Naive thymus-derived CD8-positive, alpha-beta T cell (primary cell): Measurements from ENCODE around the gene ASCC2. TPM values are rescaled to one million over a fixed set of nuclear protein-coding genes. Genes with fewer than 3 reads are reported as not detected.
A peak's percentile ranks its signal among the peaks of the same experiment; 100 is the strongest.

Source experiments
- ATAC-seq, 2 donors: fragments of 150-1000 bp; cut with Tn5 transposase in 1 of 2; sonication (Bioruptor Pico), chemical (Tn5 transposase) in 1 of 2; 1 replicate in 1 of 2; 2 replicates in 1 of 2; pipeline ENCODE4 v1.10.0; 2021; ENCODE audit warnings: mild to moderate bottlenecking in 2 of 2, moderate library complexity in 2 of 2
- POLR2A ChIA-PET: fragments of 350-600 bp; sonication (Branson Sonifier 250); formaldehyde crosslinking; loops from one replicate; lab custom pipeline; 2021; ENCODE audit warnings: antibody characterized with exemption; lab: Charles Lee
- DNase-seq, 10 donors: peaks; one replicate each; pipeline versions ENCODE4 v3.0.0 to v3.0.0-alpha.2; 2020 to 2022
- H3K27ac Mint-ChIP-seq, 10 donors: one replicate each; pipeline ENCODE4 v1.8.0; 2020 to 2022; ENCODE audit warnings: mild to moderate bottlenecking in 10 of 10, mixed read lengths in 10 of 10, moderate library complexity in 4 of 10, inconsistent platforms in 1 of 10
- H3K27me3 Mint-ChIP-seq, 5 donors: one replicate each; pipeline ENCODE4 v1.8.0; 2021 to 2022; ENCODE audit warnings: mixed read lengths in 5 of 5
- H3K36me3 Mint-ChIP-seq, 3 donors: one replicate each; pipeline ENCODE4 v1.8.0; 2020 to 2022; ENCODE audit warnings: mixed read lengths in 3 of 3, mild to moderate bottlenecking in 2 of 3, inconsistent platforms in 1 of 3
- H3K4me1 Mint-ChIP-seq, 4 donors: one replicate each; pipeline ENCODE4 v1.8.0; 2021 to 2022; ENCODE audit warnings: mixed read lengths in 4 of 4
- H3K4me3 Mint-ChIP-seq, 10 donors: one replicate each; pipeline ENCODE4 v1.8.0; 2020 to 2022; ENCODE audit warnings: mild to moderate bottlenecking in 10 of 10, mixed read lengths in 10 of 10, moderate library complexity in 6 of 10, inconsistent platforms in 1 of 10
- H3K9me3 Mint-ChIP-seq, 9 donors: one replicate each; pipeline ENCODE4 v1.8.0; 2020 to 2022; ENCODE audit warnings: mixed read lengths in 9 of 9, mild to moderate bottlenecking in 3 of 9, inconsistent platforms in 1 of 9, moderate library complexity in 1 of 9
- polyA plus RNA-seq, 3 donors: library from polyadenylated mRNA; unstranded; fragments of 300-500 nt; fragmentation: Illumina TruSeq; gene quantifications; one replicate each; pipeline ENCODE4 v1.2.3, GENCODE V29; 2021
- total RNA-seq, 8 experiments: library from RNA in 2 of 8; stranded (reverse) in 2 of 8; gene quantifications; one replicate each; pipeline ENCODE4 v1.2.3 and lab custom pipeline; 2021 to 2026

Gene ASCC2
- total and polyA plus RNA-seq, 5 experiments from 2014 or later, result 41.2 to 87.7 (median 72.7) TPM

DNA sequence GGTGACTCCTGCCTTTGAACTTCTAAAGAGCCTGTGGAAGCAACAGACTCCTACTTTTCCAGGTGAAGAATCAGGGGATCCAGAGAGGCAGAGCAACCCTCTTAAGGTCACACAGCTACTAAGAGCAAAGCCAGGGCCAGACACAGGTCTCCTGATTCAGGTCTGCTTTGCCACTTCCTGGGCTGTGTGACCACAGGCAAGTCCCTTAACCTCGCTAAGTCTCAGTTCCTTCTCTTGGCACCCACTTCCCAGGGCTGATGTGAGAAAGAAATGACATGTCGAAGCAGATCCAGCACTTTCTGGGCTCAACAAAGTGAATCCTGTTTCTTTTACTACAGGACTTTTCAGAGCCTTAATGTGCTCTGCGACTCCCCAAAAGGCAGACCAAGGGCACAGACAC lies 40.7 kb downstream of the ASCC2 start:
- DNase-seq (no peak), ATAC-seq (no peak)
- POLR2A ChIA-PET, result no interaction called here
- no peak overlapping the region for H3K4me3 Mint-ChIP-seq
- no peaks in the 10 kb centered on the region for H3K9me3 Mint-ChIP-seq
- H3K27ac Mint-ChIP-seq, result peak overlapping the region in 1 of 10 donors; percentile 43
- H3K4me1 Mint-ChIP-seq, result peaks cover 0 to 9% (median 0%) of the 10 kb centered on the region in 4 donors
- no peaks in the 10 kb centered on the region for H3K27me3 Mint-ChIP-seq
- peaks cover 0 to 85% (median 13%) of the 10 kb centered on the region in 3 donors for H3K36me3 Mint-ChIP-seq

DNA sequence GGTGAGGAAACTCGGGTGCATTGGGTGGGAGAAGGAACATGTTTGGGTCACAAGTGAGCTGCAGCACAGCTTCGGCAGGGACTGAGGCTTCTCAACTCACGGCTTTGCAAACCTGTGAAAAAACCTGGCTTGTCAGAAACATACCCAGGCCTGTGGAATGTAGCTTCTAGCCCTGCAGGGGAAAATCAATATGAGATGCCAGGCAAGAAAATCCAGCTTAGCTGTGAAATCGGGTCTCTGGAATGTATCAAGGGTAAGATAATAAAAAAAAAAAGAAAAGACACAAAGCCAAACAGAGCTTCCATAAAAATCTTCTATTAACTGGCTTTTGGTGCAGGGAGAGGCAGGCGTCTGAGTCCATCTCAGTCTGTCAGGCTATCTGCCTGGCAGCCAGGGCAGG lies 42.4 kb downstream of the ASCC2 start:
- no peak overlapping the region for H3K4me3 Mint-ChIP-seq
- no peak for DNase-seq
- ATAC-seq, result no peak
- H3K27me3 Mint-ChIP-seq, result no peaks in the 10 kb centered on the region
- peaks cover 0 to 9% (median 0%) of the 10 kb centered on the region in 4 donors for H3K4me1 Mint-ChIP-seq
- no peak overlapping the region for H3K27ac Mint-ChIP-seq
- H3K9me3 Mint-ChIP-seq, result no peaks in the 10 kb centered on the region
- H3K36me3 Mint-ChIP-seq, result peaks cover 0 to 86% (median 10%) of the 10 kb centered on the region in 3 donors
- POLR2A ChIA-PET, result no interaction called here

DNA sequence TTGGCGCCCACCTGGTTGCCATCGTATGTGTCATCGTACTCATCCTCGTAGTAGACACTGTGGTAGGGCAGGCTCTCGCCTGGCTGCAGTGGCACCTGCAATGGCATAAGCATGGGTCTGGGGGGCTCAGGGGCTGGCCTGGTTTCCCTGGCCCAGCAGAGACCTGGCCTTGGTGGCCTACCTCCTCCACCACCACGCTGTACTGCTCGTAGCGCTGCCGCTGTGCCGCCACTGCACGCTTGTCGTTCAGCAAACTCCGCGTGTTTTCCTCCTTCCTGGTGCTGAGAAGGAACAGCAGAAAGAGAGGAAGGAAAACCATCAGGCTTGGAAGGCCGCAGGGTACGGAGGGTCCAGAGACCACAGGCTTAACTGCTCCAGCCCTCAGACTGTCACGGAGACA lies 44.7 kb downstream of the ASCC2 start:
- DNase-seq (no peak), ATAC-seq (no peak)
- no peak overlapping the region for H3K4me3 Mint-ChIP-seq
- H3K9me3 Mint-ChIP-seq, result no peaks in the 10 kb centered on the region
- peaks cover 0 to 90% (median 18%) of the 10 kb centered on the region in 3 donors for H3K36me3 Mint-ChIP-seq
- no peak overlapping the region for H3K27ac Mint-ChIP-seq
- H3K27me3 Mint-ChIP-seq, result no peaks in the 10 kb centered on the region
- POLR2A ChIA-PET, result no interaction called here
- H3K4me1 Mint-ChIP-seq, result peaks cover 0 to 3% (median 0%) of the 10 kb centered on the region in 4 donors

DNA sequence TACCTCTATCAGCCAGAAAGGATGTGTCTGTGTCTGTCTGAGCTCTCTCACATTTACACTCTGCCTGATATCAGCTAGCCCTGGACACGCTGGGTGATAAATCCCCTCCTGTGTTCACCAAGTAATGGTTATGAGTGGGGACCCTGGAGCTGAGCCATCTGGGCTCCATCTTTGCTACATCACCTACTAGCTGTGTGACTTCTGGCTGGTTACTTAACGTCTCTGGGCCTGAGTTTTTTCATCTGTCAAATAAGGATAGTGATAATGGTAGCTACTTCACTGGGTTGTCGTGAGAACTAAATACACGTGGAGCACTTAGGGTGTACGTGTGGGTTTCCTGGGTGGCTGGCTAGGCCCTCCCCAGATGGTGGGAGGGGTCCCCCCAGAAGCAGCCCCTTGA lies 48.0 kb downstream of the ASCC2 start:
- ATAC-seq, result no peak
- H3K4me3 Mint-ChIP-seq, result no peak overlapping the region
- no peaks in the 10 kb centered on the region for H3K9me3 Mint-ChIP-seq
- peaks cover 0 to 2% (median 0%) of the 10 kb centered on the region in 4 donors for H3K4me1 Mint-ChIP-seq
- POLR2A ChIA-PET, result interaction anchor here (0.5 kb wide), 1 partner anchor 33 kb away, joined by 3 read pairs; no protein-coding TSS in a partner anchor
- DNase-seq, result no peak
- peak overlapping the region in 1 of 10 donors; percentile 45 for H3K27ac Mint-ChIP-seq
- H3K27me3 Mint-ChIP-seq, result no peaks in the 10 kb centered on the region
- H3K36me3 Mint-ChIP-seq, result peaks cover 0 to 71% (median 11%) of the 10 kb centered on the region in 3 donors

DNA sequence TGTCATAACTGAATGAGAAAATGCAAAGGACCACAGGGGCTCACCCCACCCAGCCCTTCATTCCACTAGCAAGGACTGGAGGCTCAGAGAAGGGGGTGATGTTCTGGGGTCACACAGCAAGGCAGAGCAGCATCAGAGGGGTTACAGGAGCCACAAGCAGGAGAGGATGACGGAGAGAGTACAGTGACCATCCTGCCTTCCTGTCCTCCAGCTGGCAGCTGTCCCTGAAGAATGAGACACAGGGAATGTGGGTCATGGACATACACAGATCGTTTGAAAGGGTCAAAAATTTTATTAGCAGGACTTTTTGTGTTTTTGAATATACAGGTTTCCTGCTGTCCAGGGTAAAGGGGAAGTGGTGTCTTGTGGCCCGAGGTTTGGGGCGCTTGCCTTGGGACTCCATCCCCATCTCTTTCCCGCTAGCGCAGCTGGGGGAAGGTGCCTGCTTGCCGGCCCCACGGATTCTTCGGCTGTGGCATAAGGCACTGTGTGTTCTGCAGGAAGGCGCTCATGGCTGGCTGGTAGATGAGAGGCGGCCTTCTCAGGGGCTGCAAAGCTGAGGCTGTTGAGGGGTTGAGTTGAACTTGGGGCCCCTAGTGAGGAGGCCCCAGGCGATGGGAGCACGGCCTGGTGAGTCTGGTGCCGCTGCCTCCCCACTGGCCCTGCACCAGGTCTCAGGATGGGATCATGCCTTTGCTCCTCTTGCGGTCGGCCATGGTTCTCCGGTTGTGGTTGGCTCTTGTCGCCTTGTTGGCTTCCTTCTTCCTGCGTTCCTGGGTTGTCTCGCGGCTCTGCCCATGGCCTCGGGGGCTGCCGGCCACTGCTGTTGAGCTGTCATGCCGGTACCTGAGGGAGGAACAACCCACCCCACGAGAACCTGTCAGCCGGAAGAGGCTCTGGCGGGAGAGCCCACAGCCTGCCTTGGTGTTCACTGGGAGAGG lies 49.5 kb downstream of the ASCC2 start:
- POLR2A ChIA-PET, result no interaction called here
- Mint-ChIP-seq H3K27me3 (no peaks in the 10 kb centered on the region), H3K4me3 (no peak overlapping the region), H3K4me1 (peaks cover 0 to 2% (median 0%) of the 10 kb centered on the region in 4 donors), H3K36me3 (peaks cover 0 to 62% (median 11%) of the 10 kb centered on the region in 3 donors), H3K27ac (peak overlapping the region in 4 of 10 donors; percentile 14 to 72 (median 52)), H3K9me3 (no peaks in the 10 kb centered on the region)
- no peak for ATAC-seq
- no peak for DNase-seq

DNA sequence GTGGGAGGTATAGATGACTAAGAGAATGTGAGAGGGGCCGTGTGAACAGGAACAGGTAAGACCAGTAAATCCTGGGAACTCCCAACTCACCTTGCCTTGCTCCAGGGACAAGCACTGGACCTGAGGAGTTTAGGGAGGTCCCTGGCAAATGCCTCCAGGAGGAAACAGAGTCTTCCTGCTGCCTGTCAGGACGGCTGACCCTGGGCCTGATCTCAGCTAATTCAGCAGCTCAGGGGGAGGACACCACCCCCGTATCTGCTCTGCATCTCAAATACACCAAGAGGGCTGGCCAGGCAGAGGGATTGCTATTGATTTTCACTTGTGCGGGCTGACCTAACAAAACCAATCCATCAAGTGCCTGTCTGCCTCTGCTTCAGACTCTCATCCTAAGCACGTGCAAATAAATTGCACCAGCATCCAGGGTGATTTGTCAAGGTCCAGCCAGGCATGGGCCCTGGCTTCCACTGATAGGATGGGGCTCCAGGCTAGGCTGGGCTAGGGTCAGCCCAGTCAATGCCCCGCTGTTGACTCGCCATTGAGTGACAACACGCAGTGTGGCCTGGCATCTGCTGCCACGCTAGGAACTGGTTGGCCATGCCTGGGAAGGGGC lies 50.6 kb downstream of the ASCC2 start:
- Mint-ChIP-seq H3K36me3 (peaks cover 0 to 51% (median 11%) of the 10 kb centered on the region in 3 donors), H3K9me3 (no peaks in the 10 kb centered on the region), H3K27me3 (no peaks in the 10 kb centered on the region), H3K27ac (peak overlapping the region in 1 of 10 donors; percentile 14), H3K4me1 (peaks cover 0 to 2% (median 0%) of the 10 kb centered on the region in 4 donors), H3K4me3 (no peak overlapping the region)
- POLR2A ChIA-PET, result no interaction called here
- DNase-seq (peak in 1 of 10 donors; percentile 22), ATAC-seq (no peak)

DNA sequence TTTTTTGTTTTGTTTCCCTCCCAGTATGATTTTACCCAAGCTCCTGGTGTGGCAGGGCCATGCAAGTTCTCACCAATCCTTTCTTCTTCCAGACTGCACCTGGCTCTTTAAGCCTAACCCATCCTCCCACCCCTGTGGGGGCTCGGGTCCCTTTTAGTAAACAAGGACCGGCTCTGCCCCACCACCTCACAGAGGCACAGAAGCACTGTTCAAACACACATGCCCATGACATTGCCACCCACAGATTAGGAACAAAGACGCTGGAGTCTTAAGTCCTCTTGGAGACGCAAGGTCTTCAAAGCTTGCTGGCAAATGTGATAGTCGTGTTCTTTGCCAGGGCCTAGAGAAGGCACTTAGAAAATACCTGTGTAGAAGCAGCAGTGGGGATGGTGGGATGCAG lies 52.0 kb downstream of the ASCC2 start:
- ATAC-seq, result no peak
- H3K27ac Mint-ChIP-seq, result peak overlapping the region in 2 of 10 donors; percentile 37 to 68
- H3K9me3 Mint-ChIP-seq, result no peaks in the 10 kb centered on the region
- peaks cover 0 to 2% (median 0%) of the 10 kb centered on the region in 5 donors for H3K27me3 Mint-ChIP-seq
- DNase-seq, result no peak
- POLR2A ChIA-PET, result interaction anchor here (0.5 to 0.8 kb wide), 3 partner anchors 11 to 166 kb away, joined by 3 to 8 read pairs (median 3); no protein-coding TSS in a partner anchor
- H3K4me3 Mint-ChIP-seq, result no peak overlapping the region
- H3K4me1 Mint-ChIP-seq, result peaks cover 0 to 2% (median 0%) of the 10 kb centered on the region in 4 donors
- H3K36me3 Mint-ChIP-seq, result peaks cover 0 to 36% (median 11%) of the 10 kb centered on the region in 3 donors

DNA sequence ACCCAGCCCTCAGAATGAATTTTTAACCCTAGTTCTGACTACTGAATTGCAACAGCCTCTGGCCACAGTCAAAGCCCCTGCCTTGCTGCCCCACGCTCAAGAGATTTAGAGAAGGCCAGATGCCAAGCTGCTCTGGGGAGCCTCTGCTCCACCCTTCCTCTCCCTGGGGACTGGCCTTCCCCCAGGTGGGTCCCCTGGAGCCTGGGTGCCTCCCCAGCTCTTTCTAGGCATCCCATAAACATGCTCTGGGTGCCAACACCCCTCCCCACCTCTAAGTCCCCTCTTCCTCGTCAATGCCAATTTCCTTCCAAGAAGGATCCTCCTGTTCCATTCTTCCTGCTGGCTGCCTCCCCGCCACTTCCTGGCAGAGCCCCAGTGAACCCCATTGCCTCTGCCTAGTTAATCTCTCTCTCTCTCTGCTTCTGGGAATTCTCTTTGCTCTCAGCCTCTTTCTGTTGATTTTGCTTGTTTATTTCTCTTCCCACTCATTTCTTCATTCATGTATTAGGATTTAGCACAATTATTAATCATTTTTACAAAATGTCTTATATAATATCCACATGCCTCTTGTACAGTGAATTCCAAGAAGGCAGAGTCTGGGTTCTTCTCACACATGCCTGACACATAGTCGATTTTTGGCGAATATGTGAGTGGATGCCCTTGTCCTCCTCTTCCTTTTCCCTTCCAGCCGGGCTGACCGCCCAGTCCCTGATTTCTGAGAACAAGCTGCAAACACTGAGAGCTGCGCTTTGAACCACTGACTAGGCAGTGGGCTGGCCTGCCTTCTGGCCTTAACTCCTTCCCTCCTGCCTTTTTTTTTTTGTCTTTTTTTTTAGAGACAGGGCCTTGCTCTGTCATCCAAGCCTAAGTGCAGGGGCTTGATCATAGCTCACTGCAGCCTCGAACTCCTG lies 53.4 kb downstream of the ASCC2 start:
- Mint-ChIP-seq H3K36me3 (peaks cover 0 to 23% (median 6%) of the 10 kb centered on the region in 3 donors), H3K9me3 (no peaks in the 10 kb centered on the region), H3K4me1 (peaks cover 0 to 2% (median 0%) of the 10 kb centered on the region in 4 donors), H3K27me3 (peaks cover 0 to 4% (median 0%) of the 10 kb centered on the region in 5 donors), H3K27ac (peak overlapping the region in 1 of 10 donors; percentile 1), H3K4me3 (no peak overlapping the region)
- ATAC-seq (no peak), DNase-seq (no peak)
- POLR2A ChIA-PET, result no interaction called here

DNA sequence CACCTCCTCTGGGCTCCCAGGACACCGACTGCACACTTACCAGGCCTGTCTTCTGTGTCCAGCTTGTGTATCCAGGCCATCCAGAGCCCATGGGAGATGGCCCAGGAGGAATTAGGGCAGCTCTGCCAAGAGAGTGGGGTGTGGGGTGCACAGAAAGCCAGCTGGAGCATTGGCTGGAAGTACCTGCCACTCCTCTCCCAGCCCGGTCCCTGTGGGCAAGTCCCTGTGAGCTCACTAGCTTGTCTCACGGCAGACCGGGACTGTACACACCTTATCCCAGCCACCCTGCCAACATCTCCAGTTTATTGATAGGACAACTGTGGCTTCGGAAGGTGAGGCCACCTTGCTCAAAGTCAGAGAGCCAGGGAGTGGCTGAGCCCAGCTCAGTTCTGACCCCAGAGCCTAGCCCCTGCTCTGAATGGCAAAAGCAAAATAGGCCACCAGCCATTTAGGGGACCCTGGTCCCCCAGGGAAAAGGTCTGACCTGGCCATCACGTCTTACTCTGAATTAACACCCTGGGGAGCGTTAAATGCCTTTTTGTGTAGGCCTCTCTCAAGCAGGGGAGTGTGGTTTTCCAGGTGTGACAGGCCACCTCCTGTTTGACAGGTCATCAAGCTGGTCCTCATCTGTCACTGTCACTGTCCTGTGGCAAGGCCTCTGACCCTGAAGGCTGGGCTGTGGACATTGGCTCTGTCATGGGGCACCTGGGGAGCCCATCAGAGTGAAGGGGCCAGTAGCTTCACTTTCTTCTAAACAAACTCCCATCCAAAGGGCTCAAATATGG lies 55.8 kb downstream of the ASCC2 start:
- ATAC-seq, result no peak
- H3K4me3 Mint-ChIP-seq, result no peak overlapping the region
- POLR2A ChIA-PET, result no interaction called here
- no peak for DNase-seq
- H3K9me3 Mint-ChIP-seq, result no peaks in the 10 kb centered on the region
- H3K4me1 Mint-ChIP-seq, result peaks cover 0 to 2% (median 0%) of the 10 kb centered on the region in 4 donors
- H3K27me3 Mint-ChIP-seq, result peaks cover 0 to 4% (median 0%) of the 10 kb centered on the region in 5 donors
- peak overlapping the region in 1 of 10 donors; percentile 53 for H3K27ac Mint-ChIP-seq
- H3K36me3 Mint-ChIP-seq, result peaks cover 0 to 3% (median 0%) of the 10 kb centered on the region in 3 donors

DNA sequence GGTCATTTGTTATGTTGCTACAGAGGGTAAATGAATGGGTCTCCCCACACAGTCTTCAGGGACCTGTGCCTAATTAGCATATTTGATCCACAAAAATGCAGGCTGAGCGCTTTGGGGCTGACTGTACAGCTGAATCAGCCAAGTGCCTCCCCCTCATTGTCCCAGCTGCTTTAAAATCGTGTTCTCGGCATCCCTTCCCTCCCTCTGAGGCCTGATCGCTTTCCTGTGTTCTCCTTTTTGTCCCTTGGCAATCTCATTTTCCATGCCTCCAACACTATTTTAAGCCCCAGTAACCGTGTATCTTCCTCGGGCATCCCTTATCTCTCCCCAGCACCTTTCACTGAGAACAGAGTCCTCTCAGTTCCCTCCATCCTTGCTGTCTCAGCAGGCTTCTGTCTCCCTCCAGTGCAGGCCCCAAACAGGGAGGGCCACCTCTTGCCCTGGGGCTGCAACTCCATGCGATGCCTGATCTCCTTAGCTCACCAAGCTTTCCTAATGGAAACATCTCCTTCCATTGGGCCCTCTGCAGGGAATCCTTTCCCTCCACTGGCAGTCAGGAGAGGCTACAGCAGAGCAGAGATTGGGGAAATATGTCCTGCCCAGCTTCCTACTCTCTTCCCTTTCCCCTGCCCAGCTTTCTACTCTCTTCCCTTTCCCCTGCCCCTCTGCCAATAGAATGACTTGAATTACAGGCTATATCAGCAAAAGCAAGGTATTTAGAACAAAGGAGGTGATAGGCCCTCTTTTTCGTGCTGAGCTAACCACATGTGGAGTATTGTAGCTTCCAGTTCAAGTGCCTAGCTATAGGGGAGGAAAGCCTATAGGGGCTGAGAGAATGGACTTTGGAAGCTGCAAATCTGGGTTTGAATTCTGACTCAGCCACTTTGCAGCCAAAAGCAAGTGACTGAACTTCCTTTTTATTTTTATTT lies 57.1 kb downstream of the ASCC2 start:
- ATAC-seq (no peak), DNase-seq (peak in 1 of 10 donors; percentile 43)
- POLR2A ChIA-PET, result no interaction called here
- H3K36me3 Mint-ChIP-seq, result no peaks in the 10 kb centered on the region
- H3K9me3 Mint-ChIP-seq, result no peaks in the 10 kb centered on the region
- no peak overlapping the region for H3K4me3 Mint-ChIP-seq
- peaks cover 0 to 2% (median 0%) of the 10 kb centered on the region in 4 donors for H3K4me1 Mint-ChIP-seq
- H3K27ac Mint-ChIP-seq, result peak overlapping the region in 1 of 10 donors; percentile 67
- peaks cover 0 to 4% (median 0%) of the 10 kb centered on the region in 5 donors for H3K27me3 Mint-ChIP-seq

DNA sequence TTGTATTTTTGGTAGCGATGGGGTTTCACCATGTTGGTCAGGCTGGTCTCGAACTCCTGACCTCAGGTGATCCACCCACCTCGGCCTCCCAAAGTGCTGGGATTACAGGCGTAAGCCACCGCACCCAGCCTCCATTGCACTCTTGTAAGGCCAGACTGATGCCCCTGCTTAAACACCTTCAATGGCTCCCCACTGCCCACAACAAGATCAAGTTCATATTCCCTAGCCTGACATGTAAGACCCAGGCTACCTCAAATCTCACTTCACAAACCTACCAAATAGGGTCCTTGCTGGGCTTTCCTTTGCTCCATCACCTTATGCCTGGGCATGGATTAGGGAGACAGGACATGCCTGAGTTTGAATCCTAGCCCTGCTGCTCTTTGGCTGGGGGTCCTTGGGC lies 57.9 kb downstream of the ASCC2 start:
- H3K4me3 Mint-ChIP-seq, result no peak overlapping the region
- POLR2A ChIA-PET, result no interaction called here
- no peaks in the 10 kb centered on the region for H3K36me3 Mint-ChIP-seq
- no peak for ATAC-seq
- no peaks in the 10 kb centered on the region for H3K9me3 Mint-ChIP-seq
- no peak for DNase-seq
- H3K27me3 Mint-ChIP-seq, result peaks cover 0 to 4% (median 0%) of the 10 kb centered on the region in 5 donors
- H3K4me1 Mint-ChIP-seq, result no peaks in the 10 kb centered on the region
- no peak overlapping the region for H3K27ac Mint-ChIP-seq
